HCT116 (cell line): Measurements from ENCODE around the gene MAGEF1. TPM values are rescaled to one million over a fixed set of nuclear protein-coding genes. Genes with fewer than 3 reads are reported as not detected.

Experiments
- ATAC-seq: fragments of 200-7000 bp; cut with Tn5 transposase; 2 replicates; pipeline ENCODE4 v1.9.1; 2020; ENCODE audit warnings: mild to moderate bottlenecking, moderate library complexity
- BruUV-seq: library from RNA; stranded (reverse); fragments of 400-500 nt; replicated peaks from 2 replicates; lab custom pipeline; 2021; lab: Mats Ljungman, UMichigan
- CTCF ChIA-PET: fragments of 300-600 bp; sonication (Branson Sonifier 250); formaldehyde crosslinking; loops from one replicate; lab custom pipeline; 2021; ENCODE audit warnings: antibody characterized with exemption; lab: Charles Lee
- POLR2A ChIA-PET: fragments of 300-600, 350-600 bp; sonication (Branson Sonifier 250); formaldehyde crosslinking; loops from one replicate; lab custom pipeline; 2021; ENCODE audit warnings: antibody characterized with exemption; lab: Charles Lee
- RAD21 ChIA-PET, 2 experiments: fragments of 300-600 bp; sonication (Branson Sonifier 250); formaldehyde crosslinking; loops; one replicate each; lab custom pipeline; 2023; ENCODE audit warnings: low total read pairs in 2 of 2; ENCODE audit not compliant: uncharacterized antibody in 2 of 2, unreplicated experiment in 2 of 2, low non-redundant PET in 1 of 2; lab: Charles Lee
- DNase-seq: peaks from one replicate; pipeline ENCODE4 v3.0.0-alpha.2; 2010; ENCODE audit warnings: low read depth, low spot score
- H2AFZ ChIP-seq: fragments of 200-600 bp; shearing (Covaris generic), sonication (generic); 2 replicates; pipeline ENCODE4 v1.6.1; 2017; ENCODE audit warnings: low read depth, mixed run types, mixed read lengths, antibody characterized with exemption, low read length; ENCODE audit not compliant: poor library complexity, severe bottlenecking
- H3K27ac ChIP-seq: 2 replicates; pipeline ENCODE4 v1.5.1; 2012; ENCODE audit warnings: low read depth, low read length
- H3K27me3 ChIP-seq: fragments of 200-600 bp; sonication (generic); 2 replicates; pipeline ENCODE4 v1.6.1; 2016; ENCODE audit warnings: mixed run types, low read length, mixed read lengths; ENCODE audit not compliant: insufficient read depth
- H3K36me3 ChIP-seq, 2 experiments: fragments of 200-500 bp in 1 of 2; fragments of 200-600 bp in 1 of 2; sonication (Bioruptor generic) in 1 of 2; sonication (generic) in 1 of 2; 2 replicates each; pipeline versions ENCODE4 v1.5.1 to v1.6.1; 2014 to 2016; ENCODE audit warnings: low read length in 2 of 2, inconsistent platforms in 1 of 2, mixed read lengths in 1 of 2, mixed run types in 1 of 2; ENCODE audit not compliant: insufficient read depth in 2 of 2, control insufficient read depth in 1 of 2
- H3K4me1 ChIP-seq, 2 experiments: fragments of 200-600 bp in 1 of 2; sonication (generic) in 1 of 2; 2 replicates each; pipeline versions ENCODE4 v1.5.1 to v1.6.1; 2012 to 2017; ENCODE audit warnings: low read length in 2 of 2, inconsistent platforms in 1 of 2, mild to moderate bottlenecking in 1 of 2, mixed read lengths in 1 of 2, mixed run types in 1 of 2, moderate library complexity in 1 of 2; ENCODE audit not compliant: insufficient read depth in 2 of 2, control insufficient read depth in 1 of 2
- H3K4me2 ChIP-seq: fragments of 200-600 bp; sonication (generic); 2 replicates; pipeline ENCODE4 v1.6.1; 2017; ENCODE audit warnings: mixed run types, low read length, mixed read lengths
- H3K4me3 ChIP-seq, 2 experiments: fragments of 200-600 bp in 1 of 2; sonication (generic) in 1 of 2; replicated peaks in 1 of 2; 2 replicates each; pipeline ENCODE4 v1.5.1; 2011 to 2016; ENCODE audit warnings: low read length in 2 of 2, control low read depth in 1 of 2, low read depth in 1 of 2, mild to moderate bottlenecking in 1 of 2, mixed read lengths in 1 of 2, mixed run types in 1 of 2
- H3K79me2 ChIP-seq: fragments of 200-600 bp; sonication (generic); 2 replicates; pipeline ENCODE4 v1.6.1; 2017; ENCODE audit warnings: mild to moderate bottlenecking, mixed run types, low read length, moderate library complexity, mixed read lengths; ENCODE audit not compliant: insufficient read depth
- H3K9ac ChIP-seq: fragments of 200-600 bp; sonication (generic); 2 replicates; pipeline ENCODE4 v1.6.1; 2016; ENCODE audit warnings: low read length, mixed read lengths
- H3K9me2 ChIP-seq: fragments of 200-600 bp; sonication (generic), shearing (Covaris generic); 2 replicates; pipeline ENCODE4 v1.6.1; 2017; ENCODE audit warnings: mixed run types, mild to moderate bottlenecking, moderate library complexity; ENCODE audit not compliant: insufficient read depth
- H3K9me3 ChIP-seq, 2 experiments: fragments of 200-500 bp in 1 of 2; fragments of 200-600 bp in 1 of 2; sonication (Bioruptor generic) in 1 of 2; sonication (generic) in 1 of 2; 2 replicates each; pipeline ENCODE4 v1.6.1; 2014 to 2017; ENCODE audit warnings: low read length in 2 of 2, mixed read lengths in 2 of 2, inconsistent platforms in 1 of 2, low read depth in 1 of 2, mild to moderate bottlenecking in 1 of 2, mixed run types in 1 of 2, moderate library complexity in 1 of 2; ENCODE audit not compliant: control insufficient read depth in 1 of 2, insufficient read depth in 1 of 2
- H4K20me1 ChIP-seq: fragments of 200-600 bp; sonication (generic), shearing (Covaris generic); 2 replicates; pipeline ENCODE4 v1.6.1; 2017; ENCODE audit warnings: mixed run types, mild to moderate bottlenecking, moderate library complexity; ENCODE audit not compliant: insufficient read depth
- CEBPB ChIP-seq: IDR thresholded peaks from 2 replicates; pipeline ENCODE4 v1.6.1; 2012; ENCODE audit warnings: low read depth
- EGR1 ChIP-seq: IDR thresholded peaks from 2 replicates; pipeline ENCODE4 v1.6.1; 2012; ENCODE audit warnings: low read depth
- ELF1 ChIP-seq: IDR thresholded peaks from 2 replicates; pipeline ENCODE4 v1.6.1; 2012; ENCODE audit warnings: low read depth, borderline replicate concordance
- EZH2phosphoT487 ChIP-seq: fragments of 200-600 bp; IDR thresholded peaks from 2 replicates; pipeline ENCODE4 v1.6.1; 2018; ENCODE audit warnings: antibody characterized with exemption, borderline replicate concordance
- FOSL1 ChIP-seq: IDR thresholded peaks from 2 replicates; pipeline ENCODE4 v1.6.1; 2012; ENCODE audit warnings: low read depth
- JUND ChIP-seq: IDR thresholded peaks from 2 replicates; pipeline ENCODE4 v1.6.1; 2012
- POLR2AphosphoS5 ChIP-seq: IDR thresholded peaks from 2 replicates; pipeline ENCODE4 v1.6.1; 2011; ENCODE audit warnings: mild to moderate bottlenecking, low read depth, low read length, moderate library complexity
- SIN3A ChIP-seq: IDR thresholded peaks from 2 replicates; pipeline ENCODE4 v1.6.1; 2012; ENCODE audit warnings: low read depth
- SRF ChIP-seq: IDR thresholded peaks from 2 replicates; pipeline ENCODE4 v1.6.1; 2012; ENCODE audit warnings: low read depth
- TCF7L2 ChIP-seq: IDR thresholded peaks from 2 replicates; pipeline ENCODE4 v1.7.0; 2011; ENCODE audit warnings: borderline replicate concordance, inconsistent platforms; ENCODE audit not compliant: insufficient read depth, insufficient read length; ENCODE audit errors: extremely low read depth
- YY1 ChIP-seq: IDR thresholded peaks from 2 replicates; pipeline ENCODE4 v1.6.1; 2011; ENCODE audit warnings: low read length, low read depth, moderate library complexity, mild to moderate bottlenecking; ENCODE audit not compliant: insufficient replicate concordance; ENCODE audit errors: extremely low read depth
- ZBTB33 ChIP-seq: IDR thresholded peaks from 2 replicates; pipeline ENCODE4 v1.6.1; 2011; ENCODE audit warnings: mild to moderate bottlenecking, low read length, moderate library complexity; ENCODE audit not compliant: insufficient replicate concordance; ENCODE audit errors: extremely low read depth
- intact Hi-C: fragments of 100-400 bp; cut with micrococcal nuclease; formaldehyde crosslinking; loops from 2 replicates; pipeline ENCODE4 v1.10.0; 2022
- total RNA-seq: library from RNA; stranded (reverse); gene quantifications from one replicate; pipeline ENCODE4 v1.2.1, GENCODE V29; 2021; ENCODE audit not compliant: unreplicated experiment
- TF ChIP-seq, protein P1 (sequence below): IDR thresholded peaks from 2 replicates; pipeline ENCODE4 v1.6.1; 2012

MAGEF1 gene
- total RNA-seq, 1 experiment from 2014 or later: 44.1 TPM

GRCh38 chr3:184678317-184679055, 33.4 kb downstream of the MAGEF1 start:
- Histone ChIP-seq H3K27ac (no peak overlapping the region), H3K79me2 (no peaks in the 10 kb centered on the region), H3K36me3 (no peaks in the 10 kb centered on the region), H3K4me1 (no peaks in the 10 kb centered on the region), H3K9me3 (no peaks in the 10 kb centered on the region), H3K27me3 (peaks cover 3% of the 10 kb centered on the region; the same call in 1 of the 2 replicates), H3K4me2 (no peak overlapping the region), H3K9ac (no peak overlapping the region), H2AFZ (no peak overlapping the region)
- ChIA-PET RAD21 (no interaction called here), CTCF (no interaction called here), POLR2A (no interaction called here)
- no TSS peak for BruUV-seq
- no peak for DNase-seq
- intact Hi-C loops: no loop called here
- no peak for ATAC-seq
- no peak for TF ChIP-seq CEBPB
- TF ChIP-seq SIN3A: no peak
- no peak for TF ChIP-seq SRF
- TF ChIP-seq, protein P1, sequence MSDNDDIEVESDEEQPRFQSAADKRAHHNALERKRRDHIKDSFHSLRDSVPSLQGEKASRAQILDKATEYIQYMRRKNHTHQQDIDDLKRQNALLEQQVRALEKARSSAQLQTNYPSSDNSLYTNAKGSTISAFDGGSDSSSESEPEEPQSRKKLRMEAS: no peak
- no peak for TF ChIP-seq ELF1
- no peak for TF ChIP-seq YY1
- TF ChIP-seq EZH2phosphoT487: no peak
- TF ChIP-seq POLR2AphosphoS5: no peak
- TF ChIP-seq EGR1: no peak
- no peak for TF ChIP-seq FOSL1
- TF ChIP-seq JUND: no peak
- TF ChIP-seq ZBTB33: no peak
- no peak for TF ChIP-seq TCF7L2
- TF ChIP-seq, all 23 proteins: peak for 0
- Histone ChIP-seq H4K20me1 (no peaks in the 10 kb centered on the region), H3K9me2 (no peaks in the 10 kb centered on the region), H3K4me3 (no peak overlapping the region)
